Measurements from ENCODE around the gene P2RX2. TPM values are rescaled to one million over a fixed set of nuclear protein-coding genes. Genes with fewer than 3 reads are reported as not detected.

The P2RX2 gene
- total RNA-seq, 2 experiments from 2014 or later, result not detected

DNA sequence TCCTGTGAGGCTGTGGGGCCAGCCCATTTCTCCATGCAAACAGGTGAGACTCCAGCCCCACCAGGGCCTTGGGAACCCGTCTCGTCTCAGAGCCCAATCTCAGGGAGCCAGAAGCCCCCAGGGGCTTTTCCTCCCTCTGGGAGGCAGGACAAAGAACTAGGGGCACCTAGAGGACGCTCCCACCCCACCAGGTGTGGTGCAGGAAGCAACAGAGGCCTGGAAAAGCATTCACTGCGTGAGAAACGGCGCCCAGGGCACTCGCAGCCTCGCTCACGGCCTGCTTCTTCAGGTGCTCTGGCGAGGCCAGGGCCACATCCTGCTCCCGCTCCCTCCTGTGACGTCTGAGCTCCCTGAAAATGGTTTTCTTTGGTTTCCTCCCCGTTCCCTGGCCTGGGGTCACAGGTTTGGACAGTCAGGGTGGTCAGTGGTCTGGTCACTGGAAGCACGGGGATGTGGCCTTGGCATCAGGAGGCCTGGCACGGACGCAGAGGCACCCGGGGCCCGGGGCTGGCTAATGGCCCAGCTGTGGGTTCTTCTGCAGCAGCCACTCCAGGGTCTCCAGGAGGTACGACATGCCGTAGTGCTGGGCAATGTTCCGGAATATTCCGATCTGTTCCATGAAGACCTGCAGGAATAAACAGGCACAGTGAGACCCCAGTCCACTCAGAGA lies 5.7 kb downstream of the P2RX2 start:
- peak overlapping the region; percentile 26 for H3K27ac ChIP-seq (ENCODE audit: low read depth, low read length, poor library complexity, severe bottlenecking)
- intact Hi-C loops (cut with micrococcal nuclease; ENCODE audit: unreplicated experiment), result no loop called here
- ChIA-PET CTCF (ENCODE audit: unreplicated experiment) (no interaction called here), POLR2A (no interaction called here)
- no peaks in the 10 kb centered on the region for H3K9me2 ChIP-seq (ENCODE audit: insufficient read depth, low read length)
- no peaks in the 10 kb centered on the region for H3K9me3 ChIP-seq (ENCODE audit: low read length)
- peaks cover 58% of the 10 kb centered on the region for H3K36me3 ChIP-seq (ENCODE audit: insufficient read depth, low read length)
- no peak overlapping the region for H3K4me3 ChIP-seq (ENCODE audit: low read depth, low read length, poor library complexity, severe bottlenecking)
- no peaks in the 10 kb centered on the region for H3K79me2 ChIP-seq (ENCODE audit: insufficient read depth, low read depth, low read length)
- H2AFZ ChIP-seq (ENCODE audit: low read length), result no peak overlapping the region
- H4K20me1 ChIP-seq (ENCODE audit: insufficient read depth, low read length), result no peaks in the 10 kb centered on the region
- DNase-seq (ENCODE audit: low spot score), result no peak
- no peaks in the 10 kb centered on the region for H3K4me1 ChIP-seq (ENCODE audit: insufficient read depth, low read length, poor library complexity, severe bottlenecking)
- TSS peak; percentile 55 for BruUV-seq (replicated peaks)
- TF ChIP-seq, protein P1, sequence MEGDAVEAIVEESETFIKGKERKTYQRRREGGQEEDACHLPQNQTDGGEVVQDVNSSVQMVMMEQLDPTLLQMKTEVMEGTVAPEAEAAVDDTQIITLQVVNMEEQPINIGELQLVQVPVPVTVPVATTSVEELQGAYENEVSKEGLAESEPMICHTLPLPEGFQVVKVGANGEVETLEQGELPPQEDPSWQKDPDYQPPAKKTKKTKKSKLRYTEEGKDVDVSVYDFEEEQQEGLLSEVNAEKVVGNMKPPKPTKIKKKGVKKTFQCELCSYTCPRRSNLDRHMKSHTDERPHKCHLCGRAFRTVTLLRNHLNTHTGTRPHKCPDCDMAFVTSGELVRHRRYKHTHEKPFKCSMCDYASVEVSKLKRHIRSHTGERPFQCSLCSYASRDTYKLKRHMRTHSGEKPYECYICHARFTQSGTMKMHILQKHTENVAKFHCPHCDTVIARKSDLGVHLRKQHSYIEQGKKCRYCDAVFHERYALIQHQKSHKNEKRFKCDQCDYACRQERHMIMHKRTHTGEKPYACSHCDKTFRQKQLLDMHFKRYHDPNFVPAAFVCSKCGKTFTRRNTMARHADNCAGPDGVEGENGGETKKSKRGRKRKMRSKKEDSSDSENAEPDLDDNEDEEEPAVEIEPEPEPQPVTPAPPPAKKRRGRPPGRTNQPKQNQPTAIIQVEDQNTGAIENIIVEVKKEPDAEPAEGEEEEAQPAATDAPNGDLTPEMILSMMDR (conservative IDR thresholded peaks at IDR 0.05; ENCODE audit: low read length), result no peak
- no peak for TF ChIP-seq EZH2phosphoT487 (IDR thresholded peaks at IDR 0.05; ENCODE audit: borderline replicate concordance, low read depth, low read length)
- no peak overlapping the region for H3K4me2 ChIP-seq (ENCODE audit: low read length)

DNA sequence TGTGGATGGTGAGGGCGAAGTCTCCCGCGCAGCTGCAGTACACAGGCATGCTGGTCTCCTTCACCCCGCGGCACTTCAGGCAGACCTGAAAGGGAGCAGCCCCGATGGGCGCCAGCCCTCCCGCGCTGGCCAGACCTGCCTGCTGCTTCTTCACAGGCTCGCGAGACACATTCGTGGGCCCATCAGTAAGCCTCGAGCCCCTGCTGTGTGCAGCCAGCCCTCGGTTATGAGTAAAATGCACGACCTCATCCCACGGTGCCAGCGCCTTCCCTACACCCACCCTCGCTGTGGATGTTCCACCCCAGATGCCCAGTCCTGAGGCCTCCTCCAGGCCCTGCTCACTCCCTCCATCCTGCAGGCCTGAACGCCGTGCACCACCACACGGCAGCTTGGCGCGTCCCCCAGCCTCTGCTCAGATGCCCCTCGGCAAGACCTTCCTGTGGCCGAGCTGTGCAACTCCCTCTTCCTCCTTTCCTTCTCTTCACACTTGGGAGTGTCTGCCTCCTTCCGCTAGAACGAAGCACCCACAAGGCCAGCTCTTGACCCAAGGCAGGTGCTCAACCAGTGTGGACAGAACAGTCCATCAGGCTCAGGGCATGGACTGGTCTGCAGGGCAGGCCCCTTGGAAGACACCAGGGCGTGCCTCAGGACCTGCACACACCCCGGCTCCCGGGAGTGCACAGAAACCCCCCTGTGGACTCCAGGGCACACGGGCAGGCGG lies 6.5 kb downstream of the P2RX2 start:
- no peak for DNase-seq (ENCODE audit: low spot score)
- intact Hi-C loops (cut with micrococcal nuclease; ENCODE audit: unreplicated experiment), result no loop called here
- no peaks in the 10 kb centered on the region for H3K9me2 ChIP-seq (ENCODE audit: insufficient read depth, low read length)
- H3K4me3 ChIP-seq (ENCODE audit: low read depth, low read length, poor library complexity, severe bottlenecking), result no peak overlapping the region
- no peaks in the 10 kb centered on the region for H3K9me3 ChIP-seq (ENCODE audit: low read length)
- ChIA-PET CTCF (ENCODE audit: unreplicated experiment) (no interaction called here), POLR2A (no interaction called here)
- H3K79me2 ChIP-seq (ENCODE audit: insufficient read depth, low read depth, low read length), result no peaks in the 10 kb centered on the region
- H4K20me1 ChIP-seq (ENCODE audit: insufficient read depth, low read length), result no peaks in the 10 kb centered on the region
- H3K27ac ChIP-seq (ENCODE audit: low read depth, low read length, poor library complexity, severe bottlenecking), result no peak overlapping the region
- no peaks in the 10 kb centered on the region for H3K4me1 ChIP-seq (ENCODE audit: insufficient read depth, low read length, poor library complexity, severe bottlenecking)
- H3K36me3 ChIP-seq (ENCODE audit: insufficient read depth, low read length), result peaks cover 66% of the 10 kb centered on the region
- H3K4me2 ChIP-seq (ENCODE audit: low read length), result no peak overlapping the region
- H2AFZ ChIP-seq (ENCODE audit: low read length), result no peak overlapping the region
- no peak for TF ChIP-seq EZH2phosphoT487 (IDR thresholded peaks at IDR 0.05; ENCODE audit: borderline replicate concordance, low read depth, low read length)
- TF ChIP-seq, protein P1 (conservative IDR thresholded peaks at IDR 0.05; ENCODE audit: low read length), result no peak
- no TSS peak for BruUV-seq (replicated peaks)

Data from OCI-LY7 (cell line).